ENCODE results near the gene HSPB8.

DNA sequence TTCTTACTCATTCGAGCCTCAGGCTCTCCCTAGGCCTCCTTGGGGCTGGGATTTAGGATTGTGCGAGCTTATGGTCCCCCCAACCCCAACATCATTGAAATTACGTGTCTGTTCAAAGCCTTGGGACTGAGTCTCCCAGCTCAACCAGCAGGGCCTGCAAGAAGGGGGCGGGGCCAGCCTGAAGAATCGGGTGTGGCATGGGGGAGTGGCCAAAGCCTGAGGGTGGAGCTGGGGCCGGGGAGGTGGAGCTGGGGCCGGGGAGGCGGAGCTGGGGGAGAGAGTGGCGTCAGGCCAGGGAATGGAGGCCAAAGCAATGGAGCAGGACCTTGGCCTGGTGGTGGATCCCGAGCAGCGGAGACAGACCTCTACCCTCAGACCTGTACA lies 24.3 kb upstream of the HSPB8 start:
- TF ChIP-seq, protein P1, sequence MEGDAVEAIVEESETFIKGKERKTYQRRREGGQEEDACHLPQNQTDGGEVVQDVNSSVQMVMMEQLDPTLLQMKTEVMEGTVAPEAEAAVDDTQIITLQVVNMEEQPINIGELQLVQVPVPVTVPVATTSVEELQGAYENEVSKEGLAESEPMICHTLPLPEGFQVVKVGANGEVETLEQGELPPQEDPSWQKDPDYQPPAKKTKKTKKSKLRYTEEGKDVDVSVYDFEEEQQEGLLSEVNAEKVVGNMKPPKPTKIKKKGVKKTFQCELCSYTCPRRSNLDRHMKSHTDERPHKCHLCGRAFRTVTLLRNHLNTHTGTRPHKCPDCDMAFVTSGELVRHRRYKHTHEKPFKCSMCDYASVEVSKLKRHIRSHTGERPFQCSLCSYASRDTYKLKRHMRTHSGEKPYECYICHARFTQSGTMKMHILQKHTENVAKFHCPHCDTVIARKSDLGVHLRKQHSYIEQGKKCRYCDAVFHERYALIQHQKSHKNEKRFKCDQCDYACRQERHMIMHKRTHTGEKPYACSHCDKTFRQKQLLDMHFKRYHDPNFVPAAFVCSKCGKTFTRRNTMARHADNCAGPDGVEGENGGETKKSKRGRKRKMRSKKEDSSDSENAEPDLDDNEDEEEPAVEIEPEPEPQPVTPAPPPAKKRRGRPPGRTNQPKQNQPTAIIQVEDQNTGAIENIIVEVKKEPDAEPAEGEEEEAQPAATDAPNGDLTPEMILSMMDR (IDR thresholded peaks at IDR 0.05) = no peak
- no peak for TF ChIP-seq ZFX (IDR thresholded peaks at IDR 0.05; ENCODE audit: borderline replicate concordance)
